ENCODE data around the gene PTPN14.

DNA sequence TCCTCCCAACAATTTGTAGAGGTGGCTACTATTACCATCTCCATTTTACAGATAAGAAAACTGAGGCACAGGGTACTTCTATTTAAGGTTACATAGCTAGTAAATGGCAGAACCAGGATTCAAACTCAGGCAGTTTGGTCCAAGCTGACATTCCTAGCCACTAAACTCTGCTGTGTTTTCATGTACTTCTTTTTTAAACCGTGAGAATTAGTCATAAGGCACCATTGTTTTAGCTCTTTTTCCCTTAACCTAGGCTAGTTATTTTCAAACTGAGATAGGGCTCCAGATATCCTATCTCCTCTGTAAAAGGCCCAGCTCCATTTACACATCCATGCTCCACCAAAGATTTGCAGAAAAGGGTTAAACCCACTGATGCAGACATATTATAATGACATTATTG lies 92.9 kb downstream of the PTPN14 start:
- TF ChIP-seq POLR2A (IDR thresholded peaks at IDR 0.05; ENCODE audit: low read length) = no peak
- TF ChIP-seq GATA1 (IDR thresholded peaks at IDR 0.05; ENCODE audit: low read depth, low read length) = no peak
